ENCODE measurements around the gene STUB1.

DNA sequence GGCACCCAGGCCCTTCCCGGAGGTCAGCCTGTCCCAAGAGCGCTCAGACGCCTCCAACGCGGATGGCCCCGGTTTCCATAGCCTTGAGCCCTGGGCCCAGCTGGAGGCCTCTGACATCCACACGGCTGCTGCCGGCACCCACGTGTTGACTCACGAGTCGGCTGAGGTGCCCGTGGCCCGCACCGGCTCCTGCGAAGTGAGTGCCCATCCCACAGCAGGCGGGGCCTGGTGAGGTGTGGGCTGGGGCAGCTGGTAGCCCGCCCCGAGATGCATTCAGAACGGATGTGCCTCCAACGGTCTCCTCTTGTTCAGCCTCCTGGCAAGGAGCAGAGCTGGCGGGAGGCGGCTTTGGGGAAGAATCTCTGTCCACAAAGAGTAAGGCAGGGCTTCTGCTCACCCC lies 28.4 kb upstream of the STUB1 start:
- TF ChIP-seq, protein P1, sequence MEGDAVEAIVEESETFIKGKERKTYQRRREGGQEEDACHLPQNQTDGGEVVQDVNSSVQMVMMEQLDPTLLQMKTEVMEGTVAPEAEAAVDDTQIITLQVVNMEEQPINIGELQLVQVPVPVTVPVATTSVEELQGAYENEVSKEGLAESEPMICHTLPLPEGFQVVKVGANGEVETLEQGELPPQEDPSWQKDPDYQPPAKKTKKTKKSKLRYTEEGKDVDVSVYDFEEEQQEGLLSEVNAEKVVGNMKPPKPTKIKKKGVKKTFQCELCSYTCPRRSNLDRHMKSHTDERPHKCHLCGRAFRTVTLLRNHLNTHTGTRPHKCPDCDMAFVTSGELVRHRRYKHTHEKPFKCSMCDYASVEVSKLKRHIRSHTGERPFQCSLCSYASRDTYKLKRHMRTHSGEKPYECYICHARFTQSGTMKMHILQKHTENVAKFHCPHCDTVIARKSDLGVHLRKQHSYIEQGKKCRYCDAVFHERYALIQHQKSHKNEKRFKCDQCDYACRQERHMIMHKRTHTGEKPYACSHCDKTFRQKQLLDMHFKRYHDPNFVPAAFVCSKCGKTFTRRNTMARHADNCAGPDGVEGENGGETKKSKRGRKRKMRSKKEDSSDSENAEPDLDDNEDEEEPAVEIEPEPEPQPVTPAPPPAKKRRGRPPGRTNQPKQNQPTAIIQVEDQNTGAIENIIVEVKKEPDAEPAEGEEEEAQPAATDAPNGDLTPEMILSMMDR (IDR thresholded peaks at IDR 0.05; ENCODE audit: low read depth, low read length): no peak
- TF ChIP-seq, protein P2, sequence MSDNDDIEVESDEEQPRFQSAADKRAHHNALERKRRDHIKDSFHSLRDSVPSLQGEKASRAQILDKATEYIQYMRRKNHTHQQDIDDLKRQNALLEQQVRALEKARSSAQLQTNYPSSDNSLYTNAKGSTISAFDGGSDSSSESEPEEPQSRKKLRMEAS (IDR thresholded peaks at IDR 0.05; ENCODE audit: low read depth, low read length): no peak

Measured in NB4 (cell line).